Dermis microvascular lymphatic vessel endothelial cell (primary cell): ENCODE results near the gene SPATA31D4. TPM values are rescaled to one million over a fixed set of nuclear protein-coding genes. Genes with fewer than 3 reads are reported as not detected.

Experiments
- DNase-seq, 2 donors: peaks; one replicate each; pipeline versions ENCODE4 v3.0.0 to v3.0.0-alpha.2; 2010; ENCODE audit warnings: low read depth in 2 of 2
- total RNA-seq: library from RNA; depleted of rRNA; stranded (reverse); fragments of >200 nt; gene quantifications from 2 replicates; pipeline ENCODE4 v1.2.1, GENCODE V29; 2014

Gene SPATA31D4
- total RNA-seq, 1 donor from 2014 or later: not detected

- no peak for DNase-seq
Observed at GRCh38 chr9:81964218-81965171, 36.3 kb downstream of the SPATA31D4 start.

GRCh38 chr9:81968026-81968425 is 39.8 kb downstream of the SPATA31D4 start:
- DNase-seq: no peak

GRCh38 chr9:81969971-81970370 is 41.7 kb downstream of the SPATA31D4 start:
- no peak for DNase-seq

- no peak for DNase-seq
Observed at GRCh38 chr9:81971727-81972126, 43.5 kb downstream of the SPATA31D4 start.

GRCh38 chr9:81974764-81975163 is 46.5 kb downstream of the SPATA31D4 start:
- no peak for DNase-seq

DNA sequence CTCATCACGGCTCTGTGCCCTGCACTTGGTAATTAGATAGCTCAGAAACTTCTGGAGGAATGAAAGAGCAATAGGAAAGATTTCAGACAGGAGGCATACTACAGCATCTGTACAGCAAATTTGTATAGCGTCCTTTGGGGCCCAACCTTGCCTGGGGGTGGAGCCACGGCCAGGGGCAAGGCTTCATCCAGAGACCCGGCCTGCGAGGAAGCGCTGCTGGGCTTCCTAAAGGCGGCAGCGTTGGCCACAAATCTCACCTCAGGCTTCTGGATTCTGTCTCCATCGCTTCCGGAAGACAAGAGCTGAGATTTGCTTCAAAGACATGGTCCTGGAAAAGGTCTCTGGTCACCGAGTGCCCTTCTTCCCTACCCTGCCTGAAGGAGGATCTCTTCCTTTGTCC is 48.1 kb downstream of the SPATA31D4 start:
- no peak for DNase-seq

- DNase-seq: no peak
Observed at GRCh38 chr9:81979196-81979595, 51.0 kb downstream of the SPATA31D4 start.

- DNase-seq: no peak
Observed at GRCh38 chr9:81980568-81980967, 52.3 kb downstream of the SPATA31D4 start.

- no peak for DNase-seq
Observed at GRCh38 chr9:81981883-81982282, 53.7 kb downstream of the SPATA31D4 start.

Other genes starting within 250 kb of the SPATA31D4 start
- 50.8 and 82.4 TPM in 2 replicates for gene TLE1, start 238.9 kb upstream of the SPATA31D4 start, total RNA-seq
- not detected in 2 replicates for gene SPATA31D3, start 15.1 kb downstream of the SPATA31D4 start, total RNA-seq
- not detected in 2 replicates for gene SPATA31D1, start 60.3 kb downstream of the SPATA31D4 start, total RNA-seq